Fibroblast of lung (primary cell): Measurements from ENCODE around the gene ZNF581. TPM values are rescaled to one million over a fixed set of nuclear protein-coding genes. Genes with fewer than 3 reads are reported as not detected.

Experiments
- DNase-seq, 2 donors: peaks; one replicate each; pipeline versions ENCODE4 v3.0.0 to v3.0.0-alpha.2; 2010; ENCODE audit warnings: low read depth in 2 of 2
- H2AFZ ChIP-seq: 2 replicates; pipeline ENCODE4 v1.5.1; 2012; ENCODE audit warnings: low read length, control low read depth, inconsistent platforms
- H3K27ac ChIP-seq: 2 replicates; pipeline ENCODE4 v1.5.1; 2011; ENCODE audit warnings: low read length, control low read depth; ENCODE audit not compliant: insufficient read depth
- H3K27me3 ChIP-seq: 2 replicates; pipeline ENCODE4 v1.5.1; 2011; ENCODE audit warnings: mild to moderate bottlenecking, low read length; ENCODE audit not compliant: control insufficient read depth, insufficient read depth
- H3K36me3 ChIP-seq: 2 replicates; pipeline ENCODE4 v1.5.1; 2011; ENCODE audit warnings: low read length; ENCODE audit not compliant: control insufficient read depth, insufficient read depth
- H3K4me1 ChIP-seq: 2 replicates; pipeline ENCODE4 v1.5.1; 2011; ENCODE audit warnings: low read length; ENCODE audit not compliant: control insufficient read depth, insufficient read depth; ENCODE audit errors: extremely low read depth
- H3K4me2 ChIP-seq: 2 replicates; pipeline ENCODE4 v1.5.1; 2011; ENCODE audit warnings: low read length, control low read depth; ENCODE audit not compliant: insufficient read depth; ENCODE audit errors: extremely low read depth
- H3K4me3 ChIP-seq, 4 experiments: fragments of 200-600 bp in 1 of 4; sonication (generic) in 1 of 4; replicated peaks in 1 of 4; 2 replicates each; pipeline ENCODE4 v1.5.1; 2011 to 2016; ENCODE audit warnings: low read length in 4 of 4, low read depth in 3 of 4, mild to moderate bottlenecking in 3 of 4, control low read depth in 2 of 4, inconsistent platforms in 1 of 4, mixed read lengths in 1 of 4; ENCODE audit not compliant: insufficient read depth in 1 of 4; ENCODE audit errors: control extremely low read depth in 1 of 4
- H3K79me2 ChIP-seq: 2 replicates; pipeline ENCODE4 v1.5.1; 2012; ENCODE audit warnings: mild to moderate bottlenecking, low read length, inconsistent platforms; ENCODE audit not compliant: control insufficient read depth, insufficient read depth
- H3K9ac ChIP-seq: 2 replicates; pipeline ENCODE4 v1.5.1; 2011; ENCODE audit warnings: mild to moderate bottlenecking, low read length, control low read depth; ENCODE audit not compliant: insufficient read depth
- H3K9me3 ChIP-seq: 2 replicates; pipeline ENCODE4 v1.5.1; 2012; ENCODE audit warnings: low read depth, low read length; ENCODE audit not compliant: control insufficient read depth, insufficient read depth
- H4K20me1 ChIP-seq: 2 replicates; pipeline ENCODE4 v1.5.1; 2011; ENCODE audit warnings: low read length; ENCODE audit not compliant: control insufficient read depth, insufficient read depth; ENCODE audit errors: extremely low read depth
- EZH2 ChIP-seq: IDR thresholded peaks from 2 replicates; pipeline ENCODE4 v1.5.1; 2012; ENCODE audit warnings: low read length, control low read depth, mild to moderate bottlenecking; ENCODE audit errors: missing control alignments
- polyA plus RNA-seq, 2 donors: library from polyadenylated mRNA; depleted of rRNA in 1 of 2; stranded (reverse) in 1 of 2; unstranded in 1 of 2; fragments of >200 nt; gene quantifications; 2 replicates each; pipeline ENCODE4 v1.2.1, GENCODE V29; 2011 to 2012; ENCODE audit warnings: missing spikeins in 1 of 2
- total RNA-seq: library from RNA; depleted of rRNA; stranded (reverse); fragments of >200 nt; gene quantifications from 2 replicates; pipeline ENCODE4 v1.2.1, GENCODE V29; 2014
- TF ChIP-seq, protein P1 (sequence below), 2 donors: IDR thresholded peaks in 1 of 2; conservative IDR thresholded peaks in 1 of 2; 1 replicate in 1 of 2; 2 replicates in 1 of 2; pipeline ENCODE4 v1.5.1; 2011 to 2012; ENCODE audit warnings: low read length in 2 of 2, control low read depth in 1 of 2, inconsistent platforms in 1 of 2, low read depth in 1 of 2, mild to moderate bottlenecking in 1 of 2

The ZNF581 gene
- total and polyA plus RNA-seq, 2 donors (not counting 1 experiment from before 2014, with no cell fraction given): 9.2 to 33.4 TPM

DNA sequence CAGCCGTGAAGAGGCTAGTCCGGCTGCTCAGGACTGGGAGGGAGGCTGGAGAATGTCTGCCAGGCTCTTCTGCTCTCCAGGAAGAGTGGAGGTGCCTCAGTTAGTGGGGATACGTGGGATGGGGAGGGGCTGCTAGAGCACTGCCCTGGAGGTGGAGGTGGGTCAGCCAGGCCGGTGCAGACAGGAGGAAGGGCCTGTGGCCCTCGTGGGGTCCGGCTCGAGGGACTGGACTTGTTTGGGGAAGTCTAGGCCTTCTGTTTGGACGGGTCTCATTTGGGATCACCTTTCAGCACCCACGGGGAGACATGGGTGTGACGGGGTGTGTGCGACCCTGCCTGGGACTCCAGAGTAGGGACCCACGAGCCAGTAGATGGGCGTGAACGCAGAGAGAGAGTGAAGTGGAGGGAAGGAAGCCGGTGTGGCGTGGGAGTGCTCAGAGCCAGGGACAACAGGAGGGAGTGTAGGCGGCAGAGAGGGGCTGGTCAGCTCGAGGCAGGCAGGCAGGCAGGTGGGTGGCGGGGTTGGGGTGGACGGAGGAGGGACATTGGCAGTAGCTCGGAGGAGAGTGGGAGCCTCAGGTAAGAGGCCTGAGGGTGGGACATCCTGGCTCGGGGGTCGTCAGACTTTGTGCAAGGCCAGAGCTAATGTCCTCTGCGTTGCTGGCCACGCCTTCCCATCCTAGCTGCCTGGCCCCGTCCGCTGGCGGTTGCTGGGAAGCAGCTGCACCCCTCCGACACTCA lies 43.0 kb downstream of the ZNF581 start:
- Histone ChIP-seq H3K4me3 (no peak overlapping the region), H4K20me1 (no peaks in the 10 kb centered on the region), H2AFZ (no peak overlapping the region), H3K9me3 (no peaks in the 10 kb centered on the region), H3K79me2 (peaks cover 43% of the 10 kb centered on the region), H3K9ac (no peak overlapping the region), H3K36me3 (peaks cover 31% of the 10 kb centered on the region), H3K4me1 (no peaks in the 10 kb centered on the region), H3K27ac (no peak overlapping the region), H3K27me3 (no peaks in the 10 kb centered on the region), H3K4me2 (no peak overlapping the region)
- DNase-seq: no peak
- TF ChIP-seq EZH2: no peak
- TF ChIP-seq, protein P1, sequence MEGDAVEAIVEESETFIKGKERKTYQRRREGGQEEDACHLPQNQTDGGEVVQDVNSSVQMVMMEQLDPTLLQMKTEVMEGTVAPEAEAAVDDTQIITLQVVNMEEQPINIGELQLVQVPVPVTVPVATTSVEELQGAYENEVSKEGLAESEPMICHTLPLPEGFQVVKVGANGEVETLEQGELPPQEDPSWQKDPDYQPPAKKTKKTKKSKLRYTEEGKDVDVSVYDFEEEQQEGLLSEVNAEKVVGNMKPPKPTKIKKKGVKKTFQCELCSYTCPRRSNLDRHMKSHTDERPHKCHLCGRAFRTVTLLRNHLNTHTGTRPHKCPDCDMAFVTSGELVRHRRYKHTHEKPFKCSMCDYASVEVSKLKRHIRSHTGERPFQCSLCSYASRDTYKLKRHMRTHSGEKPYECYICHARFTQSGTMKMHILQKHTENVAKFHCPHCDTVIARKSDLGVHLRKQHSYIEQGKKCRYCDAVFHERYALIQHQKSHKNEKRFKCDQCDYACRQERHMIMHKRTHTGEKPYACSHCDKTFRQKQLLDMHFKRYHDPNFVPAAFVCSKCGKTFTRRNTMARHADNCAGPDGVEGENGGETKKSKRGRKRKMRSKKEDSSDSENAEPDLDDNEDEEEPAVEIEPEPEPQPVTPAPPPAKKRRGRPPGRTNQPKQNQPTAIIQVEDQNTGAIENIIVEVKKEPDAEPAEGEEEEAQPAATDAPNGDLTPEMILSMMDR (conservative IDR thresholded peaks at IDR 0.05 in 1 of 2, IDR thresholded peaks at IDR 0.05 in 1 of 2; ENCODE audit: low read depth in 1 of 2, low read length in 2 of 2): no peak

GRCh38 chr19:55687281-55688201 lies 44.1 kb downstream of the ZNF581 start:
- Histone ChIP-seq H3K4me2 (no peak overlapping the region), H3K79me2 (peaks cover 39% of the 10 kb centered on the region), H2AFZ (no peak overlapping the region), H3K36me3 (peaks cover 31% of the 10 kb centered on the region), H3K27ac (no peak overlapping the region), H3K27me3 (no peaks in the 10 kb centered on the region), H3K9ac (no peak overlapping the region), H4K20me1 (no peaks in the 10 kb centered on the region), H3K9me3 (no peaks in the 10 kb centered on the region), H3K4me3 (no peak overlapping the region), H3K4me1 (no peaks in the 10 kb centered on the region)
- DNase-seq: no peak
- TF ChIP-seq EZH2: no peak
- TF ChIP-seq, protein P1 (conservative IDR thresholded peaks at IDR 0.05 in 1 of 2, IDR thresholded peaks at IDR 0.05 in 1 of 2; ENCODE audit: low read depth in 1 of 2, low read length in 2 of 2): no peak
